HEK293 (cell line): Measurements from ENCODE around the gene EVC.

Source experiments
- ELK4 ChIP-seq: IDR thresholded peaks from 2 replicates; pipeline ENCODE4 v1.6.1; 2011; ENCODE audit warnings: mild to moderate bottlenecking, low read depth, low read length, borderline replicate concordance
- GLI2 ChIP-seq: fragments of 450-650 bp; formaldehyde crosslinking; IDR thresholded peaks from 2 replicates; pipeline ENCODE4; 2017; ENCODE audit warnings: missing biosample characterization, missing genetic modification characterization, low read depth, borderline replicate concordance
- PBX3 ChIP-seq: sonication (generic); formaldehyde crosslinking; IDR thresholded peaks from 2 replicates; pipeline ENCODE4 v1.8.1; 2022; ENCODE audit warnings: mild to moderate bottlenecking, moderate library complexity, missing genetic modification reagents
- TCF7L2 ChIP-seq: IDR thresholded peaks from 2 replicates; pipeline ENCODE4 v1.6.1; 2011; ENCODE audit warnings: low read depth, mild to moderate bottlenecking, inconsistent platforms, low read length, moderate library complexity, borderline replicate concordance
- ZBTB1 ChIP-seq: fragments of 450-650 bp; formaldehyde crosslinking; IDR thresholded peaks from 2 replicates; pipeline ENCODE4 v1.5.1; 2016; ENCODE audit warnings: missing biosample characterization, missing genetic modification characterization
- ZIC2 ChIP-seq: fragments of 450-650 bp; formaldehyde crosslinking; IDR thresholded peaks from 2 replicates; pipeline ENCODE4 v1.5.1; 2016; ENCODE audit warnings: missing biosample characterization, missing genetic modification characterization
- ZNF112 ChIP-seq: fragments of 450-650 bp; formaldehyde crosslinking; IDR thresholded peaks from 2 replicates; pipeline ENCODE4 v1.5.0; 2017; ENCODE audit warnings: missing biosample characterization, missing genetic modification characterization
- ZNF610 ChIP-seq: fragments of 450-650 bp; formaldehyde crosslinking; IDR thresholded peaks from 2 replicates; pipeline ENCODE4 v1.5.1; 2016; ENCODE audit warnings: missing biosample characterization, missing genetic modification characterization, borderline replicate concordance
- ZNF624 ChIP-seq: fragments of 450-650 bp; formaldehyde crosslinking; IDR thresholded peaks from 2 replicates; pipeline ENCODE4 v1.5.1; 2017; ENCODE audit warnings: missing biosample characterization, missing genetic modification characterization
- ZNF777 ChIP-seq: fragments of 450-650 bp; formaldehyde crosslinking; IDR thresholded peaks from 2 replicates; pipeline ENCODE4 v1.5.1; 2017; ENCODE audit warnings: missing biosample characterization, missing genetic modification characterization, borderline replicate concordance
- TF ChIP-seq, protein P1 (sequence below): fragments of 450-650 bp; formaldehyde crosslinking; IDR thresholded peaks from 2 replicates; pipeline ENCODE4 v1.5.1; 2016; ENCODE audit warnings: missing biosample characterization, missing genetic modification characterization
- TF ChIP-seq, protein P2 (sequence below): fragments of 450-650 bp; formaldehyde crosslinking; IDR thresholded peaks from 2 replicates; pipeline ENCODE4 v1.5.1; 2016; ENCODE audit warnings: missing biosample characterization, missing genetic modification characterization
- TF ChIP-seq, protein P3 (sequence below): fragments of 450-650 bp; formaldehyde crosslinking; IDR thresholded peaks from 2 replicates; pipeline ENCODE4 v1.5.1; 2016; ENCODE audit warnings: missing biosample characterization, missing genetic modification characterization

DNA sequence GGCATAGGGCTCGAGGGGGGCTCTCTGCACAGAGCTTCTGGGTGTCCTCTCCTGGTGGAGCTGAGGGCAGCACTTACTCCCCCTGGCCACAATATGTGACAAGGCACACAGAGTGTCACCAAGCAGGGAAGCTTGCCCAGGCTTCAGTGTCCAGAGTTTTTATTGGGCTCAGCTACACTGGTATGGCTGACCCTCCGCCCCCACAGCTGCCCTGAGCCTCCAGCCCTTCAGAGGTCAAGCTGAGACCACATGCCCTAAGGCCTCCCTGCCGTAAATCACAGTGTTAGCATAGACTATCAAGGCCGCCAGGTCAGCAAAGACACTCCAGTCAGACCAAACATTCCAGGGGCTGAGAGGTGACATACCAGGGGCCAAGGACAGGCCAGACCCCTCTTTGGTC is 59.0 kb downstream of the EVC start:
- TF ChIP-seq ZBTB1 (tag by site-specific recombination) (no peak), PBX3 (no peak), ELK4 (no peak), ZNF112 (tag by site-specific recombination) (no peak), ZNF610 (tag by site-specific recombination) (no peak), GLI2 (tag by site-specific recombination) (no peak), TCF7L2 (no peak), ZNF777 (tag by site-specific recombination) (no peak), ZIC2 (tag by site-specific recombination) (no peak), ZNF624 (tag by site-specific recombination) (no peak)
- TF ChIP-seq, protein P1, sequence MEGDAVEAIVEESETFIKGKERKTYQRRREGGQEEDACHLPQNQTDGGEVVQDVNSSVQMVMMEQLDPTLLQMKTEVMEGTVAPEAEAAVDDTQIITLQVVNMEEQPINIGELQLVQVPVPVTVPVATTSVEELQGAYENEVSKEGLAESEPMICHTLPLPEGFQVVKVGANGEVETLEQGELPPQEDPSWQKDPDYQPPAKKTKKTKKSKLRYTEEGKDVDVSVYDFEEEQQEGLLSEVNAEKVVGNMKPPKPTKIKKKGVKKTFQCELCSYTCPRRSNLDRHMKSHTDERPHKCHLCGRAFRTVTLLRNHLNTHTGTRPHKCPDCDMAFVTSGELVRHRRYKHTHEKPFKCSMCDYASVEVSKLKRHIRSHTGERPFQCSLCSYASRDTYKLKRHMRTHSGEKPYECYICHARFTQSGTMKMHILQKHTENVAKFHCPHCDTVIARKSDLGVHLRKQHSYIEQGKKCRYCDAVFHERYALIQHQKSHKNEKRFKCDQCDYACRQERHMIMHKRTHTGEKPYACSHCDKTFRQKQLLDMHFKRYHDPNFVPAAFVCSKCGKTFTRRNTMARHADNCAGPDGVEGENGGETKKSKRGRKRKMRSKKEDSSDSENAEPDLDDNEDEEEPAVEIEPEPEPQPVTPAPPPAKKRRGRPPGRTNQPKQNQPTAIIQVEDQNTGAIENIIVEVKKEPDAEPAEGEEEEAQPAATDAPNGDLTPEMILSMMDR (tag by site-specific recombination), result no peak
- TF ChIP-seq, protein P2, sequence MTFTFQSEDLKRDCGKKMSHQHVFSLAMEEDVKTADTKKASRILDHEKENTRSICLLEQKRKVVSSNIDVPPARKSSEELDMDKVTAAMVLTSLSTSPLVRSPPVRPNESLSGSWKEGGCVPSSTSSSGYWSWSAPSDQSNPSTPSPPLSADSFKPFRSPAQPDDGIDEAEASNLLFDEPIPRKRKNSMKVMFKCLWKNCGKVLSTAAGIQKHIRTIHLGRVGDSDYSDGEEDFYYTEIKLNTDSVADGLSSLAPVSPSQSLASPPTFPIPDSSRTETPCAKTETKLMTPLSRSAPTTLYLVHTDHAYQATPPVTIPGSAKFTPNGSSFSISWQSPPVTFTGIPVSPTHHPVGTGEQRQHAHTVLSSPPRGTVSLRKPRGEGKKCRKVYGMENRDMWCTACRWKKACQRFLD (tag by site-specific recombination), result no peak
- TF ChIP-seq, protein P3, sequence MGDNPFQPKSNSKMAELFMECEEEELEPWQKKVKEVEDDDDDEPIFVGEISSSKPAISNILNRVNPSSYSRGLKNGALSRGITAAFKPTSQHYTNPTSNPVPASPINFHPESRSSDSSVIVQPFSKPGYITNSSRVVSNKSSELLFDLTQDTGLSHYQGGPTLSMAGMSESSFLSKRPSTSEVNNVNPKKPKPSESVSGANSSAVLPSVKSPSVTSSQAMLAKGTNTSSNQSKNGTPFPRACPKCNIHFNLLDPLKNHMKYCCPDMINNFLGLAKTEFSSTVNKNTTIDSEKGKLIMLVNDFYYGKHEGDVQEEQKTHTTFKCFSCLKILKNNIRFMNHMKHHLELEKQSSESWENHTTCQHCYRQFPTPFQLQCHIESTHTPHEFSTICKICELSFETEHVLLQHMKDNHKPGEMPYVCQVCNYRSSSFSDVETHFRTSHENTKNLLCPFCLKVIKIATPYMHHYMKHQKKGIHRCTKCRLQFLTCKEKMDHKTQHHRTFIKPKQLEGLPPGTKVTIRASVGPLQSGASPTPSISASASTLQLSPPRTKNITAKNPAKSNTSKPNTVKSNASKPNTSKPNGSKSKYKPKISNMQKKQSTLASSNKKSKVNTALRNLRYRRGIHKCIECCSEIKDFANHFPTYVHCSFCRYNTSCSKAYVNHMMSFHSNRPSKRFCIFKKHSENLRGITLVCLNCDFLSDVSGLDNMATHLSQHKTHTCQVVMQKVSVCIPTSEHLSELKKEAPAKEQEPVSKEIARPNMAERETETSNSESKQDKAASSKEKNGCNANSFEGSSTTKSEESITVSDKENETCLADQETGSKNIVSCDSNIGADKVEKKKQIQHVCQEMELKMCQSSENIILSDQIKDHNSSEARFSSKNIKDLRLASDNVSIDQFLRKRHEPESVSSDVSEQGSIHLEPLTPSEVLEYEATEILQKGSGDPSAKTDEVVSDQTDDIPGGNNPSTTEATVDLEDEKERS (tag by site-specific recombination), result no peak
